ENCODE data around the gene RYR3. TPM values are rescaled to one million over a fixed set of nuclear protein-coding genes. Genes with fewer than 3 reads are reported as not detected.

Gene RYR3
- total and polyA plus RNA-seq, 4 donors: 0.09 to 1.4 (median 0.47) TPM

- H3K4me1 ChIP-seq (ENCODE audit: control insufficient read depth in 5 of 5, insufficient read depth in 5 of 5, low read length in 5 of 5): no peaks in the 10 kb centered on the region
- no peak for TF ChIP-seq CTCF (IDR thresholded peaks at IDR 0.05; ENCODE audit: control extremely low read depth, extremely low read depth)
- H3K4me3 ChIP-seq: no peak overlapping the region
- H3K9me3 ChIP-seq (ENCODE audit: control insufficient read depth in 4 of 4, insufficient read depth in 3 of 4, low read length in 3 of 4): no peaks in the 10 kb centered on the region
- no peak overlapping the region for H3K9ac ChIP-seq (ENCODE audit: insufficient read depth in 1 of 2, low read length in 2 of 2)
- ATAC-seq (ENCODE audit: insufficient read depth, low FRiP score): no peak
- no peak overlapping the region for H3K27ac ChIP-seq (ENCODE audit: low read depth in 1 of 2, low read length in 1 of 2)
- WGBS, 2 donors: 53 to 74% methylated on average over 19 of the region's 19 CpGs
- DNase-seq: peak; percentile 1 to 19 (median 16)
- peaks cover 0 to 5% (median 3%) of the 10 kb centered on the region in 3 donors for H3K27me3 ChIP-seq (ENCODE audit: control insufficient read depth in 3 of 3, insufficient read depth in 3 of 3, low read length in 2 of 3)
- no peaks in the 10 kb centered on the region for H3K36me3 ChIP-seq (ENCODE audit: control insufficient read depth in 4 of 4, insufficient read depth in 4 of 4, low read length in 4 of 4)
These were observed 16.9 kb upstream of the RYR3 start for GRCh38 chr15:33293713-33294334.

DNA sequence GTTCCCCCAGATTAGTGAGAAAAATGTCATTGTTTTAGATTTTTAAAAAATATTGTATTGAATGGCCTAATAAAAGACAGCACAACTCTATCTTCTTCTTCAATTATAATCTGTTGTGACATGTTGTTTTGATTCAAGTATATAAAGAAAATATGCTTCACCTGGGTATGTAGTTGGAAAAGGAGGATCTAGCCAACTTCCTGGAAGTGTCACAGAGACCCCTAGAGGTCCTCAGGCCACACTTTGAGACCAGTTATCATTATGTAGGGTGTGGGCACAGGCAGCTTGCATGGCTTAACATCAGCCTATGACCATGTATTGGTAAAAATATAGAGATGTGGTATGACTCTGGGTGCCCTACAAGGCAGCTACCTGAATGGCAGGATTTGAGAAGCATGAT lies 14.7 kb upstream of the RYR3 start:
- no peak overlapping the region for H3K9ac ChIP-seq (ENCODE audit: insufficient read depth in 1 of 2, low read length in 2 of 2)
- H3K27ac ChIP-seq (ENCODE audit: low read depth in 1 of 2, low read length in 1 of 2): no peak overlapping the region
- no peaks in the 10 kb centered on the region for H3K4me1 ChIP-seq (ENCODE audit: control insufficient read depth in 5 of 5, insufficient read depth in 5 of 5, low read length in 5 of 5)
- no peak for TF ChIP-seq CTCF (IDR thresholded peaks at IDR 0.05; ENCODE audit: control extremely low read depth, extremely low read depth)
- peaks cover 0 to 5% (median 3%) of the 10 kb centered on the region in 3 donors for H3K27me3 ChIP-seq (ENCODE audit: control insufficient read depth in 3 of 3, insufficient read depth in 3 of 3, low read length in 2 of 3)
- DNase-seq (no peak), ATAC-seq (ENCODE audit: insufficient read depth, low FRiP score) (no peak)
- H3K4me3 ChIP-seq: no peak overlapping the region
- H3K9me3 ChIP-seq (ENCODE audit: control insufficient read depth in 4 of 4, insufficient read depth in 3 of 4, low read length in 3 of 4): no peaks in the 10 kb centered on the region
- H3K36me3 ChIP-seq (ENCODE audit: control insufficient read depth in 4 of 4, insufficient read depth in 4 of 4, low read length in 4 of 4): no peaks in the 10 kb centered on the region

GRCh38 chr15:33296856-33297255 lies 13.9 kb upstream of the RYR3 start:
- ATAC-seq (ENCODE audit: insufficient read depth, low FRiP score) (no peak), DNase-seq (no peak)
- Histone ChIP-seq H3K4me1 (ENCODE audit: control insufficient read depth in 5 of 5, insufficient read depth in 5 of 5, low read length in 5 of 5) (no peaks in the 10 kb centered on the region), H3K9me3 (ENCODE audit: control insufficient read depth in 4 of 4, insufficient read depth in 3 of 4, low read length in 3 of 4) (peaks cover 0 to 3% (median 0%) of the 10 kb centered on the region in 4 donors), H3K9ac (ENCODE audit: insufficient read depth in 1 of 2, low read length in 2 of 2) (no peak overlapping the region), H3K27me3 (ENCODE audit: control insufficient read depth in 3 of 3, insufficient read depth in 3 of 3, low read length in 2 of 3) (peaks cover 0 to 6% (median 3%) of the 10 kb centered on the region in 3 donors), H3K27ac (ENCODE audit: low read depth in 1 of 2, low read length in 1 of 2) (no peak overlapping the region), H3K36me3 (ENCODE audit: control insufficient read depth in 4 of 4, insufficient read depth in 4 of 4, low read length in 4 of 4) (no peaks in the 10 kb centered on the region), H3K4me3 (no peak overlapping the region)
- no peak for TF ChIP-seq CTCF (IDR thresholded peaks at IDR 0.05; ENCODE audit: control extremely low read depth, extremely low read depth)
- WGBS, 2 donors: 68 to 77% methylated on average over 2 of the region's 2 CpGs

- TF ChIP-seq CTCF (IDR thresholded peaks at IDR 0.05; ENCODE audit: control extremely low read depth, extremely low read depth): no peak
- Histone ChIP-seq H3K36me3 (ENCODE audit: control insufficient read depth in 4 of 4, insufficient read depth in 4 of 4, low read length in 4 of 4) (no peaks in the 10 kb centered on the region), H3K9me3 (ENCODE audit: control insufficient read depth in 4 of 4, insufficient read depth in 3 of 4, low read length in 3 of 4) (peaks cover 0 to 3% (median 0%) of the 10 kb centered on the region in 4 donors), H3K27ac (ENCODE audit: low read depth in 1 of 2, low read length in 1 of 2) (no peak overlapping the region), H3K9ac (ENCODE audit: insufficient read depth in 1 of 2, low read length in 2 of 2) (no peak overlapping the region), H3K4me1 (ENCODE audit: control insufficient read depth in 5 of 5, insufficient read depth in 5 of 5, low read length in 5 of 5) (no peaks in the 10 kb centered on the region), H3K4me3 (no peak overlapping the region), H3K27me3 (ENCODE audit: control insufficient read depth in 3 of 3, insufficient read depth in 3 of 3, low read length in 2 of 3) (peaks cover 0 to 6% (median 3%) of the 10 kb centered on the region in 3 donors)
- 86 to 91% methylated on average over 4 of the region's 4 CpGs for WGBS, 2 donors
- no peak for ATAC-seq (ENCODE audit: insufficient read depth, low FRiP score)
- no peak for DNase-seq
These were observed 12.1 kb upstream of the RYR3 start for GRCh38 chr15:33298631-33299030.

All from lung (tissue), 12 donors.